ENCODE results near the gene ST7. TPM values are rescaled to one million over a fixed set of nuclear protein-coding genes. Genes with fewer than 3 reads are reported as not detected.

The ST7 gene
- total and polyA plus RNA-seq, 2 experiments from 2014 or later: 9.9 to 18.3 TPM

GRCh38 chr7:117062300-117062699 lies 109.0 kb downstream of the ST7 start:
- Histone ChIP-seq H3F3A (replicated peaks; ENCODE audit: low read depth) (no peaks in the 10 kb centered on the region), H3K36me3 (ENCODE audit: insufficient read depth) (no peaks in the 10 kb centered on the region), H3K4me3 (no peak overlapping the region), H2AFZ (no peak overlapping the region), H3K79me2 (replicated peaks; ENCODE audit: insufficient read depth) (no peaks in the 10 kb centered on the region), H3K9me2 (ENCODE audit: insufficient read depth) (no peaks in the 10 kb centered on the region), H4K20me1 (replicated peaks; ENCODE audit: insufficient read depth) (no peaks in the 10 kb centered on the region), H3K27me3 (ENCODE audit: insufficient read depth) (no peaks in the 10 kb centered on the region), H3K27ac (ENCODE audit: low read depth) (no peak overlapping the region), H3K4me1 (ENCODE audit: insufficient read depth) (0 out of 2 replicates have a peak, but pooled peaks cover 4% of the 10 kb centered on the region), H3K4me2 (no peak overlapping the region)
- Mint-ChIP-seq H3K4me1 (peaks cover 22% of the 10 kb centered on the region), H3K4me3 (no peak overlapping the region), H3K9me3 (no peaks in the 10 kb centered on the region), H3K27me3 (ENCODE audit: insufficient read depth, low read depth, poor library complexity) (no peaks in the 10 kb centered on the region), H3K27ac (no peak overlapping the region), H3K36me3 (ENCODE audit: low read depth) (no peaks in the 10 kb centered on the region)
- ATAC-seq (no peak), DNase-seq (ENCODE audit: low spot score) (no peak)
- TF ChIP-seq ZNF462 (CRISPR knock-in tag; IDR thresholded peaks at IDR 0.05) (no peak), EZH2 (IDR thresholded peaks at IDR 0.05; ENCODE audit: low read depth, unreplicated experiment) (no peak), POLR2AphosphoS5 (IDR thresholded peaks at IDR 0.05; ENCODE audit: low read depth) (no peak), STAT1 (IDR thresholded peaks at IDR 0.05; ENCODE audit: unreplicated experiment) (no peak), REST (IDR thresholded peaks at IDR 0.05; ENCODE audit: unreplicated experiment) (no peak), ZNF114 (CRISPR knock-in tag; IDR thresholded peaks at IDR 0.05) (no peak), ETS1 (IDR thresholded peaks at IDR 0.05) (no peak), CTCF (conservative IDR thresholded peaks at IDR 0.05; ENCODE audit: low read depth in 2 of 2) (no peak), JUNB (IDR thresholded peaks at IDR 0.05; ENCODE audit: unreplicated experiment) (no peak), ZNF331 (CRISPR knock-in tag; IDR thresholded peaks at IDR 0.05; ENCODE audit: low read depth) (no peak), NANOG (IDR thresholded peaks at IDR 0.05; ENCODE audit: borderline replicate concordance) (no peak), EZH2phosphoT487 (IDR thresholded peaks at IDR 0.05; ENCODE audit: unreplicated experiment) (no peak)
